ENCODE measurements around the gene CLTC. TPM values are rescaled to one million over a fixed set of nuclear protein-coding genes. Genes with fewer than 3 reads are reported as not detected.
A peak's percentile ranks its signal among the peaks of the same experiment; 100 is the strongest.

Gene CLTC
- total and polyA plus RNA-seq, 2 of the 13 experiments (the other 11 are each of a cell fraction or from before 2014, with no cell fraction given), result 134 to 283 TPM

DNA sequence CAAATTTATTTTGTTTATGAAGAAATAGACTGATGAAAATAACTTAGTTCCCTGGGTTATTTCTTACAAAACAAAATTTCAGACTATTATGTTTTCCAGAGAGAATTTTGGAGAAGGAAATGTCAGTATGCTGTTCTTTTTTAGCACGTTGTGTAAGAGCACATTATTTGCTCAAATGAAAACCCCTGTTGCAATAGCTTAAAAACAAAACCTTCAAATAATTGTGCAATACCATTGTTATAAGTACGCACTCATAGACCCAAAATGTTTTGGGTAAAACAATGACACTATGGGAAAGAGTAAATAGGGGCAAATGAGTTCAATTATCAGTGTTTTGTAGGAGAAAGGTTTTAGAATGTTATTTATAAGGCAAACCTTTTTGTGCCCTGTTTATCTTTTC lies 106.0 kb downstream of the CLTC start (continued):
- TF ChIP-seq, protein P1, sequence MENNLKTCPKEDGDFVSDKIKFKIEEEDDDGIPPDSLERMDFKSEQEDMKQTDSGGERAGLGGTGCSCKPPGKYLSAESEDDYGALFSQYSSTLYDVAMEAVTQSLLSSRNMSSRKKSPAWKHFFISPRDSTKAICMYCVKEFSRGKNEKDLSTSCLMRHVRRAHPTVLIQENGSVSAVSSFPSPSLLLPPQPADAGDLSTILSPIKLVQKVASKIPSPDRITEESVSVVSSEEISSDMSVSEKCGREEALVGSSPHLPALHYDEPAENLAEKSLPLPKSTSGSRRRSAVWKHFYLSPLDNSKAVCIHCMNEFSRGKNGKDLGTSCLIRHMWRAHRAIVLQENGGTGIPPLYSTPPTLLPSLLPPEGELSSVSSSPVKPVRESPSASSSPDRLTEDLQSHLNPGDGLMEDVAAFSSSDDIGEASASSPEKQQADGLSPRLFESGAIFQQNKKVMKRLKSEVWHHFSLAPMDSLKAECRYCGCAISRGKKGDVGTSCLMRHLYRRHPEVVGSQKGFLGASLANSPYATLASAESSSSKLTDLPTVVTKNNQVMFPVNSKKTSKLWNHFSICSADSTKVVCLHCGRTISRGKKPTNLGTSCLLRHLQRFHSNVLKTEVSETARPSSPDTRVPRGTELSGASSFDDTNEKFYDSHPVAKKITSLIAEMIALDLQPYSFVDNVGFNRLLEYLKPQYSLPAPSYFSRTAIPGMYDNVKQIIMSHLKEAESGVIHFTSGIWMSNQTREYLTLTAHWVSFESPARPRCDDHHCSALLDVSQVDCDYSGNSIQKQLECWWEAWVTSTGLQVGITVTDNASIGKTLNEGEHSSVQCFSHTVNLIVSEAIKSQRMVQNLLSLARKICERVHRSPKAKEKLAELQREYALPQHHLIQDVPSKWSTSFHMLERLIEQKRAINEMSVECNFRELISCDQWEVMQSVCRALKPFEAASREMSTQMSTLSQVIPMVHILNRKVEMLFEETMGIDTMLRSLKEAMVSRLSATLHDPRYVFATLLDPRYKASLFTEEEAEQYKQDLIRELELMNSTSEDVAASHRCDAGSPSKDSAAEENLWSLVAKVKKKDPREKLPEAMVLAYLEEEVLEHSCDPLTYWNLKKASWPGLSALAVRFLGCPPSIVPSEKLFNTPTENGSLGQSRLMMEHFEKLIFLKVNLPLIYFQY (CRISPR knock-in tag; IDR thresholded peaks at IDR 0.05; ENCODE audit: borderline replicate concordance), result no peak
- TF ChIP-seq, protein P2, sequence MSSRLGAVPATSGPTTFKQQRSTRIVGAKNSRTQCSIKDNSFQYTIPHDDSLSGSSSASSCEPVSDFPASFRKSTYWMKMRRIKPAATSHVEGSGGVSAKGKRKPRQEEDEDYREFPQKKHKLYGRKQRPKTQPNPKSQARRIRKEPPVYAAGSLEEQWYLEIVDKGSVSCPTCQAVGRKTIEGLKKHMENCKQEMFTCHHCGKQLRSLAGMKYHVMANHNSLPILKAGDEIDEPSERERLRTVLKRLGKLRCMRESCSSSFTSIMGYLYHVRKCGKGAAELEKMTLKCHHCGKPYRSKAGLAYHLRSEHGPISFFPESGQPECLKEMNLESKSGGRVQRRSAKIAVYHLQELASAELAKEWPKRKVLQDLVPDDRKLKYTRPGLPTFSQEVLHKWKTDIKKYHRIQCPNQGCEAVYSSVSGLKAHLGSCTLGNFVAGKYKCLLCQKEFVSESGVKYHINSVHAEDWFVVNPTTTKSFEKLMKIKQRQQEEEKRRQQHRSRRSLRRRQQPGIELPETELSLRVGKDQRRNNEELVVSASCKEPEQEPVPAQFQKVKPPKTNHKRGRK (CRISPR knock-in tag; IDR thresholded peaks at IDR 0.05), result no peak
- TF ChIP-seq ZNF496 (CRISPR knock-in tag; IDR thresholded peaks at IDR 0.05; ENCODE audit: insufficient replicate concordance) (no peak), NONO (IDR thresholded peaks at IDR 0.05) (no peak), NONO (CRISPR knock-in tag; conservative IDR thresholded peaks at IDR 0.05) (peak; percentile 34; the same call in 1 of the 2 replicates), ZNF543 (CRISPR knock-in tag; IDR thresholded peaks at IDR 0.05) (no peak), NR2C2 (CRISPR knock-in tag; IDR thresholded peaks at IDR 0.05; ENCODE audit: borderline replicate concordance) (peak; percentile 20; the same call in 1 of the 2 replicates), ZZZ3 (CRISPR knock-in tag; IDR thresholded peaks at IDR 0.05; ENCODE audit: borderline replicate concordance) (no peak), JUND (CRISPR knock-in tag; IDR thresholded peaks at IDR 0.05) (no peak), ZSCAN12 (CRISPR knock-in tag; IDR thresholded peaks at IDR 0.05) (no peak), ARHGAP35 (CRISPR knock-in tag; IDR thresholded peaks at IDR 0.05; ENCODE audit: borderline replicate concordance) (no peak), PTBP1 (IDR thresholded peaks at IDR 0.05; ENCODE audit: low read depth, low read length, poor library complexity, severe bottlenecking) (no peak), ESRRA (CRISPR knock-in tag; IDR thresholded peaks at IDR 0.05; ENCODE audit: low read depth) (no peak), REL (CRISPR knock-in tag; conservative IDR thresholded peaks at IDR 0.05) (no peak), ATM (IDR thresholded peaks at IDR 0.05; ENCODE audit: borderline replicate concordance) (peak; percentile 73; the same call in 1 of the 2 replicates), ZNF749 (CRISPR knock-in tag; IDR thresholded peaks at IDR 0.05; ENCODE audit: borderline replicate concordance) (no peak), NFYB (CRISPR knock-in tag; IDR thresholded peaks at IDR 0.05) (no peak), ZNF446 (CRISPR knock-in tag; IDR thresholded peaks at IDR 0.05) (no peak)
- TF ChIP-seq, protein P3, sequence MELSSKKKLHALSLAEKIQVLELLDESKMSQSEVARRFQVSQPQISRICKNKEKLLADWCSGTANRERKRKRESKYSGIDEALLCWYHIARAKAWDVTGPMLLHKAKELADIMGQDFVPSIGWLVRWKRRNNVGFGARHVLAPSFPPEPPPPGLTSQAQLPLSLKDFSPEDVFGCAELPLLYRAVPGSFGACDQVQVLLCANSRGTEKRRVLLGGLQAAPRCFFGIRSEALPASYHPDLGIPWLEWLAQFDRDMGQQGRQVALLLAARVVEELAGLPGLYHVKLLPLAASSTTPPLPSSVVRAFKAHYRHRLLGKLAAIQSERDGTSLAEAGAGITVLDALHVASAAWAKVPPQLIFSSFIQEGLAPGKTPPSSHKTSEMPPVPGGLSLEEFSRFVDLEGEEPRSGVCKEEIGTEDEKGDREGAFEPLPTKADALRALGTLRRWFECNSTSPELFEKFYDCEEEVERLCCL (CRISPR knock-in tag; IDR thresholded peaks at IDR 0.05; ENCODE audit: borderline replicate concordance), result no peak
- TF ChIP-seq, protein P4, sequence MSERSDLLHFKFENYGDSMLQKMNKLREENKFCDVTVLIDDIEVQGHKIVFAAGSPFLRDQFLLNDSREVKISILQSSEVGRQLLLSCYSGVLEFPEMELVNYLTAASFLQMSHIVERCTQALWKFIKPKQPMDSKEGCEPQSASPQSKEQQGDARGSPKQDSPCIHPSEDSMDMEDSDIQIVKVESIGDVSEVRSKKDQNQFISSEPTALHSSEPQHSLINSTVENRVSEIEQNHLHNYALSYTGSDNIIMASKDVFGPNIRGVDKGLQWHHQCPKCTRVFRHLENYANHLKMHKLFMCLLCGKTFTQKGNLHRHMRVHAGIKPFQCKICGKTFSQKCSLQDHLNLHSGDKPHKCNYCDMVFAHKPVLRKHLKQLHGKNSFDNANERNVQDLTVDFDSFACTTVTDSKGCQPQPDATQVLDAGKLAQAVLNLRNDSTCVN (CRISPR knock-in tag; IDR thresholded peaks at IDR 0.05; ENCODE audit: borderline replicate concordance), result no peak
